Measurements from ENCODE around the gene PXMP4. TPM values are rescaled to one million over a fixed set of nuclear protein-coding genes. Genes with fewer than 3 reads are reported as not detected.
"Not testable (repeated sequence)": the region's sequence is repeated elsewhere in the genome, so short reads cannot be mapped to it uniquely, and the experiment has no call there.

PXMP4 gene
- total RNA-seq, 3 donors from 2014 or later = 7.9 to 14.3 (median 9.1) TPM

DNA sequence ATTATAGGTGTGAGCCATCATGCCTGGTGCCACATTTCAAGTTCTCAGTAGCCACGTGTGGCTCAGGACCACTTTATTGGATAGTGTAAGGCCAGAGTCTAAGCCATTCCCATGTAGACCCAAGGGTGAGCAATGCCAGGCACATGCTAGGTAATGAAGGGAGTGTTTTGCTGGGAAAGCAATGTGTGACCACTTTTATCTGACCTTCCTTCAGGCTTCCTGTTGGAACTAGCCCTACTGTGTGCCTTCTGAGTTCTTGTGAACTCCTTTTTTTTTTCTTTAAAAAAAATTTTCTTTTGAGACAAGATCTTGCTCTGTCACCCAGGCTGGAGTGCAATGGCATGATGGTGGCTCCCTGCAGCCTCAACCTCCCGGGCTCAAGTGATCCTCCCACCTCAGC lies 45.0 kb upstream of the PXMP4 start:
- TF ChIP-seq, protein P1, sequence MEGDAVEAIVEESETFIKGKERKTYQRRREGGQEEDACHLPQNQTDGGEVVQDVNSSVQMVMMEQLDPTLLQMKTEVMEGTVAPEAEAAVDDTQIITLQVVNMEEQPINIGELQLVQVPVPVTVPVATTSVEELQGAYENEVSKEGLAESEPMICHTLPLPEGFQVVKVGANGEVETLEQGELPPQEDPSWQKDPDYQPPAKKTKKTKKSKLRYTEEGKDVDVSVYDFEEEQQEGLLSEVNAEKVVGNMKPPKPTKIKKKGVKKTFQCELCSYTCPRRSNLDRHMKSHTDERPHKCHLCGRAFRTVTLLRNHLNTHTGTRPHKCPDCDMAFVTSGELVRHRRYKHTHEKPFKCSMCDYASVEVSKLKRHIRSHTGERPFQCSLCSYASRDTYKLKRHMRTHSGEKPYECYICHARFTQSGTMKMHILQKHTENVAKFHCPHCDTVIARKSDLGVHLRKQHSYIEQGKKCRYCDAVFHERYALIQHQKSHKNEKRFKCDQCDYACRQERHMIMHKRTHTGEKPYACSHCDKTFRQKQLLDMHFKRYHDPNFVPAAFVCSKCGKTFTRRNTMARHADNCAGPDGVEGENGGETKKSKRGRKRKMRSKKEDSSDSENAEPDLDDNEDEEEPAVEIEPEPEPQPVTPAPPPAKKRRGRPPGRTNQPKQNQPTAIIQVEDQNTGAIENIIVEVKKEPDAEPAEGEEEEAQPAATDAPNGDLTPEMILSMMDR (IDR thresholded peaks at IDR 0.05) = no peak
- no peak for TF ChIP-seq POLR2A (IDR thresholded peaks at IDR 0.05)
- TF ChIP-seq POLR2AphosphoS5 (IDR thresholded peaks at IDR 0.05) = no peak
- intact Hi-C loops (cut with DNase I; ENCODE audit: low total_unique reads) = loop anchor here (2.0 kb wide), 1 partner anchor 44 kb away; no protein-coding TSS in a partner anchor
- no peaks in the 10 kb centered on the region for H3K4me1 ChIP-seq
- no peak overlapping the region for H3K27ac ChIP-seq
- no peak overlapping the region for H3K4me3 ChIP-seq
- no peaks in the 10 kb centered on the region for H3K36me3 ChIP-seq
- H3K27me3 ChIP-seq = no peaks in the 10 kb centered on the region
- DNase-seq (ENCODE audit: low spot score in 2 of 2) = no peak
- no peaks in the 10 kb centered on the region for H3K9me3 ChIP-seq

DNA sequence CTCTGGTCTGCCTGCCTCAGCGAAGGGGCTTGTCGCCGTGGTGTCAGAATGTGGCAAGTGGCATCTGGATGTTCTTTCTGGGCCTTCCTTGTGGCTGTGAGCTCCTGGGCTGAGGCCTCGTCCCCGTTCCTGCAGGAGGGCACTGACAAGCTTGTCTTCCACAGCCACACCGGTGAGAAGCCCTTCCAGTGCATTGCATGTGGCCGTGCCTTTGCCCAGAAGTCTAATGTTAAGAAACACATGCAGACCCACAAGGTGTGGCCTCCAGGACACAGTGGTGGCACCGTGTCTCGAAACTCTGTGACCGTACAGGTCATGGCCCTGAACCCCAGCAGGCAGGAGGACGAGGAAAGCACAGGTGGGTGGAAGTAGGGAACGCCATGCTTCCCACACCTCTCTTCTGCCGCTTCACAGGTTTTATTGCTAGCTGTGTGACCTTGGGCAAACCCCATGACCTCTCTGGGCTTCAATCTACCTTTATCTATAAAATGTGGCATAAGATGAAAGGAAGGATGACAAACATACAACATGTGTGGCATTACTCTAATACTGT lies 41.7 kb upstream of the PXMP4 start:
- Histone ChIP-seq H3K36me3 (no peaks in the 10 kb centered on the region), H3K27me3 (no peaks in the 10 kb centered on the region), H3K4me1 (no peaks in the 10 kb centered on the region), H3K27ac (no peak overlapping the region), H3K4me3 (no peak overlapping the region), H3K9me3 (peaks cover 6 to 9% of the 10 kb centered on the region in 2 donors)
- DNase-seq (ENCODE audit: low spot score in 2 of 2) = no peak
- TF ChIP-seq, protein P1 (IDR thresholded peaks at IDR 0.05) = no peak
- TF ChIP-seq POLR2A (IDR thresholded peaks at IDR 0.05) (no peak), POLR2AphosphoS5 (IDR thresholded peaks at IDR 0.05) (no peak)
- intact Hi-C loops (cut with DNase I; ENCODE audit: low total_unique reads) = no loop called here

DNA sequence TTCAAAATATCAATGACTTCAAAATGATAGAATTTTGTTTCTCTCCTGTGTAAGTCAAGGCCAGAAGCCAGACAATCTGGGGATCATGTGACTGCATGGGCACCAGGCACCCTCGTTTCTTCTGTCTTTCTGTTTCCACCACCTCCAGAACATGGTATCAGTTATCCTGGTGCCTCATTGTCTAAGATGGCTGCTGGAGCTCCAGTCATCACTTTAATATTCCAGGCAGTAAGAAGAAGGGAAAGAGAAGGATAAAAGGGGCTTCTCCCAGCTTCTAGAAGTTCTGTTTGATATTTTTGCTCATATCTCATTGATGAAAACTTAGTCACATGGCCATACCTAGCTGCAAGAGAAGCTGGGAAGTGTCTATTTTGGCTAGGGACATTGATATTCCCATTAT lies 37.3 kb upstream of the PXMP4 start:
- intact Hi-C loops (cut with DNase I; ENCODE audit: low total_unique reads) = no loop called here
- no peak for TF ChIP-seq POLR2A (IDR thresholded peaks at IDR 0.05)
- TF ChIP-seq, protein P1 (IDR thresholded peaks at IDR 0.05) = no peak
- no peak for TF ChIP-seq POLR2AphosphoS5 (IDR thresholded peaks at IDR 0.05)
- H3K4me3 ChIP-seq = no peak overlapping the region
- peaks cover 6 to 10% of the 10 kb centered on the region in 2 donors for H3K9me3 ChIP-seq
- no peak overlapping the region for H3K27ac ChIP-seq
- H3K36me3 ChIP-seq = no peaks in the 10 kb centered on the region
- H3K27me3 ChIP-seq = no peaks in the 10 kb centered on the region
- H3K4me1 ChIP-seq = no peaks in the 10 kb centered on the region
- no peak for DNase-seq (ENCODE audit: low spot score in 2 of 2)

DNA sequence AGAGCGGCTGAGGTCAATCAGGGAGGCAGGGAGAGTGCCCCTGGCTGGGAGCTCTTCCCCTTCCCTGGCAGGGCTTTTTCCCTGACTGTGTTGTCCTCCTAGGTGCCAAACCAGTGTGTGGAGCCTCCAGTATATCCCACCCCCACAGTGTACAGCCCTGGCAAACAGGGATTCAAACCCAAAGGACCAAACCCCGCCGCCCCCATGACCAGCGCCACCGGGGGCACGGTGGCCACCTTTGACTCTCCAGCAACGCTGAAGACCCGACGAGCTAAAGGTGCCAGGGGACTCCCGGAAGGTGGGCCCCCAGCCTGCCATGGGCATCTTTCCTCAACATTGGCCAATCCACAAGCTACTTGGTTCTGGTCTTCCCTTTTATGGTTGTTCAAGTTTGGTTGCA lies 36.9 kb upstream of the PXMP4 start:
- Histone ChIP-seq H3K4me3 (no peak overlapping the region), H3K27ac (no peak overlapping the region), H3K36me3 (no peaks in the 10 kb centered on the region), H3K9me3 (peaks cover 6 to 10% of the 10 kb centered on the region in 2 donors), H3K27me3 (no peaks in the 10 kb centered on the region), H3K4me1 (no peaks in the 10 kb centered on the region)
- no peak for DNase-seq (ENCODE audit: low spot score in 2 of 2)
- intact Hi-C loops (cut with DNase I; ENCODE audit: low total_unique reads) = no loop called here
- TF ChIP-seq POLR2AphosphoS5 (IDR thresholded peaks at IDR 0.05) = no peak

DNA sequence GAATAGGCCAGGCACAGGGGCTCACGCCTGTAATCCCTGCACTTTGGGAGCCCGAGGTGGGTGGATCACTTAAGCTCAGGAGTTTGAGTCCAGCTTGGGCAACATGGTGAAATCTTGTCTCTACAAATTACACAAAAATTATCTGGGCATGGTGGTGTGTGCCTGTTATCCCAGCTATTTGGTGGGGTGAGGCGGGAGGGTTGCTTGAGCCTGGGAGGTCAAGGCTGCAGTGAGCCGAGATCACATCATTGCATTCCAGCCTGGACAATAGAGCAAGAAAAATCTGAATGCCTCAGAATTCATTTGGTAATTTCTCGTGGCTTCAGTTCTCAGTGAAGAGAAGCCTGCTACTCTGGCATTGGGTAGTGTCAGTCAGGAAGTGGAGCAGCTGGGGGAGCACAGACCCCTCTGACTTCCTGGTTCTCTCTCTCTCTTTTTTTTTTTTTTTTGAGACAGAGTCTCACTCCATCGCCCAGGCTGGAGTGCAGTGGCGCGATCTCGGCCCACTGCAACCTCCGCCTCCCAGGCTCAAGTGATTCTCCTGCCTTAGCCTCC lies 35.9 kb upstream of the PXMP4 start:
- H3K4me1 ChIP-seq; H3K36me3 ChIP-seq; H3K27me3 ChIP-seq; H3K27ac ChIP-seq; DNase-seq (ENCODE audit: low spot score in 2 of 2); H3K9me3 ChIP-seq; intact Hi-C loops (cut with DNase I; ENCODE audit: low total_unique reads); H3K4me3 ChIP-seq: not testable (repeated sequence)

DNA sequence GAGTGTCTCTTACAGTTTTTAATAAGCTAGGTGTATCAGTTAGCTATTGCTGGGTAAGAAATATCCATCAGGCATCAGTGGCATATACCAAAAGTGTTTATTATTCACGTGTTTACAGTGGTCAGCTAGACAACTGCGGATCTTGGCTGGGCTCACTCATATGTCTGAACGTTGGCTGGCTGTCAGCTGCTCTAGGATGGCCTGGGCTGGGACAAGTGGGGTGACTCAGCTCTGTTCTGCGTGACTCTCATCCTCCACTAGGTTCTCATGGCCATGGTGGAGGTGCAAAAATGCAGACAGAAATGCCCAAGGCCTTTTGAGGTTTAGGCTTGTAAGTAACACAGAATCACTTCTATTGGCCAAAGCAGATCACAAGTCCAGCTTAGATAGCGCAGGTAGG lies 33.7 kb upstream of the PXMP4 start:
- Histone ChIP-seq H3K36me3 (no peaks in the 10 kb centered on the region), H3K27ac (no peak overlapping the region), H3K9me3 (peaks cover 6 to 10% of the 10 kb centered on the region in 2 donors), H3K4me3 (no peak overlapping the region), H3K27me3 (no peaks in the 10 kb centered on the region), H3K4me1 (no peaks in the 10 kb centered on the region)
- DNase-seq (ENCODE audit: low spot score in 2 of 2) = no peak
- TF ChIP-seq POLR2A (IDR thresholded peaks at IDR 0.05) (no peak), POLR2AphosphoS5 (IDR thresholded peaks at IDR 0.05) (no peak)
- TF ChIP-seq, protein P1 (IDR thresholded peaks at IDR 0.05) = no peak
- intact Hi-C loops (cut with DNase I; ENCODE audit: low total_unique reads) = no loop called here
